K562 (cell line): ENCODE measurements around the gene CCDC85C. TPM values are rescaled to one million over a fixed set of nuclear protein-coding genes. Genes with fewer than 3 reads are reported as not detected.

Experiments used
- ATAC-seq: fragments of 200-7000 bp; cut with Tn5 transposase; 3 replicates; pipeline ENCODE4 v1.9.1; 2020; ENCODE audit warnings: moderate library complexity
- BruUV-seq: library from RNA; stranded (reverse); fragments of 400-500 nt; replicated peaks from 2 replicates; lab custom pipeline; 2021; lab: Mats Ljungman, UMichigan
- CTCF ChIA-PET: fragments of 300-600 bp; formaldehyde crosslinking; extraction: SDS; loops from one replicate; lab custom pipeline; 2021; ENCODE audit warnings: low intra/inter-chr PET ratio; lab: Yijun Ruan, JAX
- POLR2A ChIA-PET: fragments of 300-600, 350-650 bp; sonication (Branson Sonifier 250); formaldehyde crosslinking; extraction: SDS; loops from one replicate; lab custom pipeline; 2021; ENCODE audit warnings: antibody characterized with exemption, inconsistent platforms; lab: Yijun Ruan, JAX
- DNase-seq, 4 experiments: peaks; one replicate each; pipeline versions ENCODE4 v3.0.0 to v3.0.0-alpha.2; 2011 to 2018; ENCODE audit warnings: low spot score in 3 of 4, mixed read lengths in 3 of 4; ENCODE audit errors: extremely low read depth in 1 of 4
- FAIRE-seq: peaks from 2 replicates; lab custom pipeline; 2011; peaks lifted over from hg19 to GRCh38; lab: Jason Lieb, UNC
- H2AFZ ChIP-seq: 2 replicates; pipeline ENCODE4 v1.6.0; 2011; ENCODE audit warnings: low read depth, low read length, control low read depth, inconsistent platforms
- H3K27ac ChIP-seq: fragments of 200-600 bp; 3 replicates; pipeline ENCODE4 v1.8.0; 2011; ENCODE audit warnings: low read depth, mild to moderate bottlenecking, control low read depth, inconsistent platforms, low read length, moderate library complexity, mixed read lengths; ENCODE audit errors: extremely low read depth
- H3K27me3 ChIP-seq, 2 experiments: fragments of 300-600 bp in 1 of 2; 2 replicates in 1 of 2; 3 replicates in 1 of 2; pipeline versions ENCODE4 v1.6.0 to v1.8.0; 2011; ENCODE audit warnings: inconsistent platforms in 2 of 2, low read length in 2 of 2, mild to moderate bottlenecking in 1 of 2, mixed read lengths in 1 of 2, moderate library complexity in 1 of 2; ENCODE audit not compliant: control insufficient read depth in 2 of 2, insufficient read depth in 2 of 2
- H3K36me3 ChIP-seq: fragments of 300-600 bp; 3 replicates; pipeline ENCODE4 v1.8.0; 2011; ENCODE audit warnings: mild to moderate bottlenecking, low read length, inconsistent platforms; ENCODE audit not compliant: control insufficient read depth, insufficient read depth
- H3K4me1 ChIP-seq, 2 experiments: fragments of 200-600 bp in 1 of 2; replicated peaks in 1 of 2; 2 replicates in 1 of 2; 3 replicates in 1 of 2; pipeline versions ENCODE4 v1.5.1 to v1.8.0; 2011; ENCODE audit warnings: inconsistent platforms in 2 of 2, low read length in 2 of 2, mild to moderate bottlenecking in 1 of 2, mixed read lengths in 1 of 2, moderate library complexity in 1 of 2; ENCODE audit not compliant: control insufficient read depth in 2 of 2, insufficient read depth in 2 of 2
- H3K4me2 ChIP-seq: 2 replicates; pipeline ENCODE4 v1.6.1; 2011; ENCODE audit warnings: low read length, control low read depth, inconsistent platforms, mixed read lengths; ENCODE audit not compliant: insufficient read depth
- H3K4me3 ChIP-seq: fragments of 200-600 bp; sonication (generic), shearing (Covaris generic); 2 replicates; pipeline ENCODE4 v1.5.1; 2016; ENCODE audit warnings: control low read depth, inconsistent platforms
- H3K79me2 ChIP-seq: fragments of 200-600 bp; 3 replicates; pipeline ENCODE4 v1.8.0; 2011; ENCODE audit warnings: low read length, inconsistent platforms; ENCODE audit not compliant: control insufficient read depth, insufficient read depth
- H3K9ac ChIP-seq, 2 experiments: 2 replicates each; pipeline versions ENCODE4 v1.6.0 to v1.6.1; 2011; ENCODE audit warnings: low read depth in 2 of 2, low read length in 2 of 2, control low read depth in 1 of 2, inconsistent platforms in 1 of 2, mild to moderate bottlenecking in 1 of 2, mixed read lengths in 1 of 2; ENCODE audit not compliant: insufficient read depth in 1 of 2
- H3K9me1 ChIP-seq: one replicate; pipeline ENCODE4 v1.6.0; 2011; ENCODE audit warnings: inconsistent platforms, mild to moderate bottlenecking, low read length, moderate library complexity; ENCODE audit not compliant: control insufficient read depth, insufficient read depth
- H3K9me3 ChIP-seq: replicated peaks from 2 replicates; pipeline ENCODE4 v1.5.1; 2011; ENCODE audit warnings: low read depth, low read length, inconsistent platforms; ENCODE audit not compliant: control insufficient read depth, insufficient read depth
- H4K20me1 ChIP-seq: replicated peaks from 2 replicates; pipeline ENCODE4 v1.6.1; 2011; ENCODE audit warnings: low read length, inconsistent platforms, mixed read lengths; ENCODE audit not compliant: control insufficient read depth, insufficient read depth
- ZNF75A ChIP-seq: fragments of 450-650 bp; formaldehyde crosslinking; IDR thresholded peaks from 2 replicates; pipeline ENCODE4 v1.4.0; 2020; ENCODE audit warnings: mild to moderate bottlenecking
- WGBS: fragments of 100-300 bp; shearing (Covaris generic); methylation state at CpG from one replicate; pipeline ENCODE4 v1.1.6; 2016; ENCODE audit warnings: low coverage, mixed read lengths; ENCODE audit not compliant: insufficient coverage; ENCODE audit errors: missing lambda C conversion rate; 5-methylcytosine and 5-hydroxymethylcytosine counted together
- in situ Hi-C: fragments of 300-500 bp; cut with MboI; formaldehyde crosslinking; loops from 4 replicates; pipeline ENCODE4 v1.15.0; 2018; ENCODE audit warnings: inconsistent platforms, mixed read lengths
- intact Hi-C: fragments of 100-400 bp; cut with micrococcal nuclease; formaldehyde crosslinking; loops from 2 replicates; pipeline ENCODE4 v1.14.2; 2022
- polyA plus RNA-seq, 8 experiments: library from polyadenylated mRNA; depleted of rRNA in 4 of 8; stranded (reverse) in 5 of 8; unstranded in 3 of 8; fragments of >200 nt; fragmentation: Nextera tagmentation in 2 of 8; fragmentation: Illumina TruSeq in 1 of 8; extraction: Ambion mirVana in 2 of 8; extraction: Trizol in 1 of 8; gene quantifications; 2 replicates each; pipeline versions ENCODE4 v1.2.1 to v1.2.3, GENCODE V29; 2011 to 2014; ENCODE audit warnings: inconsistent platforms in 1 of 8, missing spikeins in 1 of 8
- total RNA-seq, 7 experiments: library from RNA; depleted of rRNA in 6 of 7; stranded (reverse); fragments of >200 nt in 6 of 7; fragmentation: Illumina TruSeq in 2 of 7; extraction: Trizol in 2 of 7; gene quantifications; 2 replicates each; pipeline versions ENCODE4 v1.2.1 to v1.2.3, GENCODE V29; 2011 to 2021; ENCODE audit warnings: low replicate concordance in 1 of 7
- TF ChIP-seq, protein P1 (sequence below), 2 experiments: IDR thresholded peaks; 2 replicates each; pipeline ENCODE4 v1.6.1; 2011; ENCODE audit warnings: borderline replicate concordance in 1 of 2, control low read depth in 1 of 2, low read depth in 1 of 2, low read length in 1 of 2, mild to moderate bottlenecking in 1 of 2, mixed read lengths in 1 of 2, moderate library complexity in 1 of 2; ENCODE audit not compliant: insufficient read depth in 1 of 2, insufficient read length in 1 of 2, poor library complexity in 1 of 2, severe bottlenecking in 1 of 2; ENCODE audit errors: extremely low read depth in 1 of 2
- TF ChIP-seq, protein P2 (sequence below): fragments of 250-450 bp; sonication (Bioruptor Pico); IDR thresholded peaks from 2 replicates; pipeline ENCODE4 v1.4.0; 2020; ENCODE audit warnings: mild to moderate bottlenecking, moderate library complexity
- TF ChIP-seq, protein P3 (sequence below), 2 experiments: fragments of 450-650 bp in 1 of 2; sonication (generic) in 1 of 2; formaldehyde crosslinking in 1 of 2; IDR thresholded peaks; 2 replicates each; pipeline versions ENCODE4 v1.7.1 to v1.9.0; 2016 to 2022; ENCODE audit warnings: inconsistent platforms in 1 of 2, mild to moderate bottlenecking in 1 of 2, missing genetic modification reagents in 1 of 2

Gene CCDC85C
- total and polyA plus RNA-seq, 9 of the 15 experiments (the other 6 are each of a cell fraction or from before 2014, with no cell fraction given), result 0.18 to 22.0 (median 6.3) TPM

DNA sequence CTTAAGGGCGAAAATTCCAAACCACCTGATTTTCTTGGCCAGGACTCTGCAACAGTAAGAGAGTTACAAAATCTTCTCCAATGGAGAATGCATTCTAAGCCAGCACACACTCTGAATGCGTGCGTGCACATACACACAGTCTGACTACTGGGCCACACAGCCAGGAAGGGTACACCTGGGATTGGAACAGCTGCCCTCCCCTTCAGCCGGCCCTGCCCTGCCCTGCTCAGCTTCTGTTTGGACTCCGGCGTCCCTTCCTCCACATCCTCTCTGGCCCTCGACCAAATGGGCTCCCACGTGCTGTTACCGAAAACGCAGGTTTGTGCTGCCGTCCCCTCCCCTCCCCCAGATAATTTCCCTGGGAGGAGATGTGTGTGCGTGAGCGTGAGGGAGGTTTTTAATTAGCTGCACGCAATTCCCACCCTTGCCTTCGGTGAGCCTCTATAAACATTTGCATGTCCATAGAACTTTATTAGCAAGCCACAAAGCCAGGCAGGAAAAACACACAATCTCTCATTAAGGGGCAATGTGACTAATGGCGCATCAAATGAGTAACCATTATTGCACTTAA is 79.8 kb downstream of the CCDC85C start:
- ATAC-seq (no peak), DNase-seq (no peak), FAIRE-seq (no peak)
- Histone ChIP-seq H2AFZ (no peak overlapping the region), H3K4me3 (no peak overlapping the region), H4K20me1 (no peaks in the 10 kb centered on the region; the same call in 1 of the 2 replicates), H3K4me2 (no peak overlapping the region), H3K9me1 (no peaks in the 10 kb centered on the region), H3K27me3 (no peaks in the 10 kb centered on the region), H3K79me2 (no peaks in the 10 kb centered on the region), H3K9ac (peak overlapping the region in 1 of 2 experiments; percentile 74; a peak in 1 of 4 replicates), H3K4me1 (peaks cover 11 to 48% of the 10 kb centered on the region in 2 experiments), H3K36me3 (no peaks in the 10 kb centered on the region), H3K27ac (no peak overlapping the region), H3K9me3 (no peaks in the 10 kb centered on the region)
- ChIA-PET CTCF (no interaction called here), POLR2A (interaction anchor here (0.6 to 1.2 kb wide), 3 partner anchors 53 to 105 kb away, joined by 3 to 4 read pairs (median 3); no protein-coding TSS in a partner anchor)
- in situ Hi-C loops (loop anchor here (10.0 kb wide), 1 partner anchor 361 kb away; no protein-coding TSS in a partner anchor), intact Hi-C loops (no loop called here)
- BruUV-seq, result no TSS peak
- WGBS, result 77% methylated on average over 7 of the region's 16 CpGs
- TF ChIP-seq, protein P1, sequence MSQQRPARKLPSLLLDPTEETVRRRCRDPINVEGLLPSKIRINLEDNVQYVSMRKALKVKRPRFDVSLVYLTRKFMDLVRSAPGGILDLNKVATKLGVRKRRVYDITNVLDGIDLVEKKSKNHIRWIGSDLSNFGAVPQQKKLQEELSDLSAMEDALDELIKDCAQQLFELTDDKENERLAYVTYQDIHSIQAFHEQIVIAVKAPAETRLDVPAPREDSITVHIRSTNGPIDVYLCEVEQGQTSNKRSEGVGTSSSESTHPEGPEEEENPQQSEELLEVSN (IDR thresholded peaks at IDR 0.05; ENCODE audit: borderline replicate concordance in 1 of 2, extremely low read depth in 1 of 2, insufficient read depth in 1 of 2, insufficient read length in 1 of 2, low read depth in 1 of 2, low read length in 1 of 2, poor library complexity in 1 of 2, severe bottlenecking in 1 of 2), result peak in 1 of 2 experiments; percentile 24
- TF ChIP-seq ZNF75A (CRISPR knock-in tag), result no peak
- TF ChIP-seq, protein P2, sequence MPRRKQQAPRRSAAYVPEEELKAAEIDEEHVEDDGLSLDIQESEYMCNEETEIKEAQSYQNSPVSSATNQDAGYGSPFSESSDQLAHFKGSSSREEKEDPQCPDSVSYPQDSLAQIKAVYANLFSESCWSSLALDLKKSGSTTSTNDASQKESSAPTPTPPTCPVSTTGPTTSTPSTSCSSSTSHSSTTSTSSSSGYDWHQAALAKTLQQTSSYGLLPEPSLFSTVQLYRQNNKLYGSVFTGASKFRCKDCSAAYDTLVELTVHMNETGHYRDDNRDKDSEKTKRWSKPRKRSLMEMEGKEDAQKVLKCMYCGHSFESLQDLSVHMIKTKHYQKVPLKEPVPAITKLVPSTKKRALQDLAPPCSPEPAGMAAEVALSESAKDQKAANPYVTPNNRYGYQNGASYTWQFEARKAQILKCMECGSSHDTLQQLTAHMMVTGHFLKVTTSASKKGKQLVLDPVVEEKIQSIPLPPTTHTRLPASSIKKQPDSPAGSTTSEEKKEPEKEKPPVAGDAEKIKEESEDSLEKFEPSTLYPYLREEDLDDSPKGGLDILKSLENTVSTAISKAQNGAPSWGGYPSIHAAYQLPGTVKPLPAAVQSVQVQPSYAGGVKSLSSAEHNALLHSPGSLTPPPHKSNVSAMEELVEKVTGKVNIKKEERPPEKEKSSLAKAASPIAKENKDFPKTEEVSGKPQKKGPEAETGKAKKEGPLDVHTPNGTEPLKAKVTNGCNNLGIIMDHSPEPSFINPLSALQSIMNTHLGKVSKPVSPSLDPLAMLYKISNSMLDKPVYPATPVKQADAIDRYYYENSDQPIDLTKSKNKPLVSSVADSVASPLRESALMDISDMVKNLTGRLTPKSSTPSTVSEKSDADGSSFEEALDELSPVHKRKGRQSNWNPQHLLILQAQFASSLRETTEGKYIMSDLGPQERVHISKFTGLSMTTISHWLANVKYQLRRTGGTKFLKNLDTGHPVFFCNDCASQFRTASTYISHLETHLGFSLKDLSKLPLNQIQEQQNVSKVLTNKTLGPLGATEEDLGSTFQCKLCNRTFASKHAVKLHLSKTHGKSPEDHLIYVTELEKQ (CRISPR knock-in tag), result no peak
- TF ChIP-seq, protein P3, sequence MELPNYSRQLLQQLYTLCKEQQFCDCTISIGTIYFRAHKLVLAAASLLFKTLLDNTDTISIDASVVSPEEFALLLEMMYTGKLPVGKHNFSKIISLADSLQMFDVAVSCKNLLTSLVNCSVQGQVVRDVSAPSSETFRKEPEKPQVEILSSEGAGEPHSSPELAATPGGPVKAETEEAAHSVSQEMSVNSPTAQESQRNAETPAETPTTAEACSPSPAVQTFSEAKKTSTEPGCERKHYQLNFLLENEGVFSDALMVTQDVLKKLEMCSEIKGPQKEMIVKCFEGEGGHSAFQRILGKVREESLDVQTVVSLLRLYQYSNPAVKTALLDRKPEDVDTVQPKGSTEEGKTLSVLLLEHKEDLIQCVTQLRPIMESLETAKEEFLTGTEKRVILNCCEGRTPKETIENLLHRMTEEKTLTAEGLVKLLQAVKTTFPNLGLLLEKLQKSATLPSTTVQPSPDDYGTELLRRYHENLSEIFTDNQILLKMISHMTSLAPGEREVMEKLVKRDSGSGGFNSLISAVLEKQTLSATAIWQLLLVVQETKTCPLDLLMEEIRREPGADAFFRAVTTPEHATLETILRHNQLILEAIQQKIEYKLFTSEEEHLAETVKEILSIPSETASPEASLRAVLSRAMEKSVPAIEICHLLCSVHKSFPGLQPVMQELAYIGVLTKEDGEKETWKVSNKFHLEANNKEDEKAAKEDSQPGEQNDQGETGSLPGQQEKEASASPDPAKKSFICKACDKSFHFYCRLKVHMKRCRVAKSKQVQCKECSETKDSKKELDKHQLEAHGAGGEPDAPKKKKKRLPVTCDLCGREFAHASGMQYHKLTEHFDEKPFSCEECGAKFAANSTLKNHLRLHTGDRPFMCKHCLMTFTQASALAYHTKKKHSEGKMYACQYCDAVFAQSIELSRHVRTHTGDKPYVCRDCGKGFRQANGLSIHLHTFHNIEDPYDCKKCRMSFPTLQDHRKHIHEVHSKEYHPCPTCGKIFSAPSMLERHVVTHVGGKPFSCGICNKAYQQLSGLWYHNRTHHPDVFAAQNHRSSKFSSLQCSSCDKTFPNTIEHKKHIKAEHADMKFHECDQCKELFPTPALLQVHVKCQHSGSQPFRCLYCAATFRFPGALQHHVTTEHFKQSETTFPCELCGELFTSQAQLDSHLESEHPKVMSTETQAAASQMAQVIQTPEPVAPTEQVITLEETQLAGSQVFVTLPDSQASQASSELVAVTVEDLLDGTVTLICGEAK (IDR thresholded peaks at IDR 0.05), result peak; percentile 61; the same call in 1 of the 2 replicates
- TF ChIP-seq, protein P3 (CRISPR knock-in tag; IDR thresholded peaks at IDR 0.05), result no peak
